Pancreas (tissue), 10 donors: ENCODE results near the gene IQCC. TPM values are rescaled to one million over a fixed set of nuclear protein-coding genes. Genes with fewer than 3 reads are reported as not detected.
A peak's percentile ranks its signal among the peaks of the same experiment; 100 is the strongest.

Experiments
- ATAC-seq, 4 donors: fragments of 200-7000 bp; cut with Tn5 transposase; one replicate each; pipeline versions ENCODE4 v1.8.0 to v1.9.1; 2020; ENCODE audit warnings: mild to moderate bottlenecking in 4 of 4, moderate library complexity in 4 of 4
- DNase-seq, 6 donors: peaks; one replicate each; pipeline ENCODE4 v3.0.0-alpha.2; 2020
- FAIRE-seq: peaks from 2 replicates; lab custom pipeline; 2012; peaks lifted over from hg19 to GRCh38; lab: Jason Lieb, UNC
- H3K27ac ChIP-seq, 4 donors: fragments of 200-600 bp; sonication (generic); 1 replicate in 3 of 4; 2 replicates in 1 of 4; pipeline versions ENCODE4 v1.5.0 to v1.8.0; 2020
- H3K27me3 ChIP-seq, 4 donors: fragments of 200-600 bp; one replicate each; pipeline ENCODE4 v1.8.0; 2021
- H3K36me3 ChIP-seq, 3 donors: fragments of 200-600 bp; sonication (generic) in 1 of 3; one replicate each; pipeline versions ENCODE4 v1.5.0 to v1.8.0; 2020 to 2021
- H3K4me1 ChIP-seq, 3 donors: fragments of 200-600 bp; one replicate each; pipeline ENCODE4 v1.8.0; 2021
- H3K4me3 ChIP-seq, 4 donors: fragments of 200-600 bp; sonication (generic) in 2 of 4; one replicate each; pipeline versions ENCODE4 v1.5.0 to v1.8.0; 2020 to 2021
- H3K9me3 ChIP-seq, 4 donors: fragments of 200-600 bp; one replicate each; pipeline ENCODE4 v1.8.0; 2021
- WGBS, 2 donors: extraction: QIAGEN DNeasy Blood & Tissue Kit; methylation state at CpG; one replicate each; pipeline ENCODE4 v1.1.7; 2013; 5-methylcytosine and 5-hydroxymethylcytosine counted together
- intact Hi-C, 3 donors: fragments of 100-400 bp; cut with DNase I; formaldehyde crosslinking; loops; one replicate each; pipeline versions ENCODE4 v1.11.1 to v1.14.2; 2022
- polyA plus RNA-seq, 2 donors: library from polyadenylated mRNA; stranded (reverse); fragments of 200-250 nt; gene quantifications; one replicate each; pipeline ENCODE4 v1.2.3, GENCODE V29; 2013
- total RNA-seq, 6 donors: library from RNA; stranded (reverse); fragmentation: NEBNext Ultra II Directional in 4 of 6; extraction: Animal tissue kit (Norgen Biotek cat#: 25700) in 4 of 6; gene quantifications; one replicate each; pipeline versions ENCODE4 v1.2.1 to v1.2.4, GENCODE V29; 2021 to 2023
- TF ChIP-seq, protein P1 (sequence below), 4 donors: fragments of 200-600 bp; sonication (generic) in 3 of 4; IDR thresholded peaks; one replicate each; pipeline versions ENCODE4 v1.5.0 to v1.8.0; 2021; ENCODE audit warnings: antibody characterized with exemption in 4 of 4
- donor health status: healthy with polysubstance abuse.
- donor health status: DM: no; HTN: no; CAD: no; lungs with moderate emphysema.
- donor health status: DM: no; HTN: no; CAD: no.
- donor health status: control.
- donor health status: control.
- donor health status: Bipolar disorder and iron deficiency.
- donor health status: DM: yes; HTN: yes; CAD: no.
- donor health status: DM: no; HTN: no; CAD: no.
- donor health status: DM: no; HTN: no; CAD: no.
- donor health status: DM: yes; HTN: yes; CAD: no.

Gene IQCC
- total and polyA plus RNA-seq, 8 donors = 1.1 to 5.5 (median 1.5) TPM

- Histone ChIP-seq H3K27ac (no peak overlapping the region), H3K9me3 (no peaks in the 10 kb centered on the region), H3K27me3 (no peaks in the 10 kb centered on the region), H3K36me3 (no peaks in the 10 kb centered on the region), H3K4me3 (no peak overlapping the region), H3K4me1 (peaks cover 0 to 10% (median 0%) of the 10 kb centered on the region in 3 donors)
- intact Hi-C loops = no loop called here
- 39 to 41% methylated on average over 7 of the region's 7 CpGs for WGBS, 2 donors
- TF ChIP-seq, protein P1, sequence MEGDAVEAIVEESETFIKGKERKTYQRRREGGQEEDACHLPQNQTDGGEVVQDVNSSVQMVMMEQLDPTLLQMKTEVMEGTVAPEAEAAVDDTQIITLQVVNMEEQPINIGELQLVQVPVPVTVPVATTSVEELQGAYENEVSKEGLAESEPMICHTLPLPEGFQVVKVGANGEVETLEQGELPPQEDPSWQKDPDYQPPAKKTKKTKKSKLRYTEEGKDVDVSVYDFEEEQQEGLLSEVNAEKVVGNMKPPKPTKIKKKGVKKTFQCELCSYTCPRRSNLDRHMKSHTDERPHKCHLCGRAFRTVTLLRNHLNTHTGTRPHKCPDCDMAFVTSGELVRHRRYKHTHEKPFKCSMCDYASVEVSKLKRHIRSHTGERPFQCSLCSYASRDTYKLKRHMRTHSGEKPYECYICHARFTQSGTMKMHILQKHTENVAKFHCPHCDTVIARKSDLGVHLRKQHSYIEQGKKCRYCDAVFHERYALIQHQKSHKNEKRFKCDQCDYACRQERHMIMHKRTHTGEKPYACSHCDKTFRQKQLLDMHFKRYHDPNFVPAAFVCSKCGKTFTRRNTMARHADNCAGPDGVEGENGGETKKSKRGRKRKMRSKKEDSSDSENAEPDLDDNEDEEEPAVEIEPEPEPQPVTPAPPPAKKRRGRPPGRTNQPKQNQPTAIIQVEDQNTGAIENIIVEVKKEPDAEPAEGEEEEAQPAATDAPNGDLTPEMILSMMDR (IDR thresholded peaks at IDR 0.05) = no peak
- FAIRE-seq (no peak), ATAC-seq (no peak), DNase-seq (no peak)
Measured at GRCh38 chr1:32242341-32242851, 36.9 kb downstream of the IQCC start.

- no peaks in the 10 kb centered on the region for H3K27me3 ChIP-seq
- 80 to 84% methylated on average over 3 of the region's 3 CpGs for WGBS, 2 donors
- peaks cover 0 to 6% (median 0%) of the 10 kb centered on the region in 3 donors for H3K4me1 ChIP-seq
- intact Hi-C loops = no loop called here
- peak within 1 kb of the TSS in 2 of 4 donors; percentile 24 to 41 for H3K27ac ChIP-seq
- DNase-seq (no peak), ATAC-seq (no peak), FAIRE-seq (no peak)
- TF ChIP-seq, protein P1 (IDR thresholded peaks at IDR 0.05) = no peak
- no peaks in the 10 kb centered on the region for H3K36me3 ChIP-seq
- H3K9me3 ChIP-seq = no peaks in the 10 kb centered on the region
- H3K4me3 ChIP-seq = no peak within 1 kb of the TSS
Measured at GRCh38 chr1:32246888-32247273, 41.4 kb downstream of the IQCC start, which contains the start of gene FAM167B. Gene FAM167B, plus strand, starts transcription at chr1:32247222. Its CDS starts 200 bp downstream, at chr1:32247422.

DNA sequence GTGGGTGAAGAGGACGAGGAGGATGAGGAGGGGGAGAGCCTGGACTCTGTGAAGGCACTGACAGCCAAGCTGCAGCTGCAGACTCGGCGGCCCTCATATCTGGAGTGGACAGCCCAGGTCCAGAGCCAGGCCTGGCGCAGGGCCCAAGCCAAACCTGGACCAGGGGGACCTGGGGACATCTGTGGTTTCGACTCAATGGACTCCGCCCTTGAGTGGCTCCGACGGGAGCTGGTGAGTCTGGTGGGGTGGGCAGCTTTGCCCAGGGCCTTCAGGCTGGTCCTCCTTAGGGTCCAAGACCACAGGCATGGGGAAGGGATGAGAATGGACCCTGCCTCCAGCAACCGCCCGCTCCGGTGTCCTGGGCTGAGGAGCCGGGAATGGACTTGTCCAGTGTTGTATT is 42.0 kb downstream of the IQCC start:
- 72 to 77% methylated on average over 11 to 12 of the region's 12 CpGs for WGBS, 2 donors

GRCh38 chr1:32247983-32248889 is 42.8 kb downstream of the IQCC start:
- TF ChIP-seq, protein P1 (IDR thresholded peaks at IDR 0.05) = peak; percentile 79 to 86 (median 82)
- H3K27ac ChIP-seq = peak overlapping the region in 1 of 4 donors; percentile 41
- no peaks in the 10 kb centered on the region for H3K27me3 ChIP-seq
- H3K4me1 ChIP-seq = peaks cover 0 to 5% (median 0%) of the 10 kb centered on the region in 3 donors
- peak overlapping the region in 1 of 4 donors; percentile 18 for H3K4me3 ChIP-seq
- ATAC-seq = peak; percentile 79 to 97 (median 89)
- WGBS, 2 donors = 9 to 10% methylated on average over 24 to 31 of the region's 31 CpGs
- H3K9me3 ChIP-seq = no peaks in the 10 kb centered on the region
- no peak for FAIRE-seq
- peak; percentile 74 to 96 (median 87) for DNase-seq
- intact Hi-C loops = no loop called here
- no peaks in the 10 kb centered on the region for H3K36me3 ChIP-seq

More for the DNA sequence above, 42.0 kb downstream of the IQCC start:
- no peak for ATAC-seq
- FAIRE-seq = no peak
- peak in 3 of 6 donors; percentile 58 to 70 (median 60) for DNase-seq
- TF ChIP-seq, protein P1 (IDR thresholded peaks at IDR 0.05) = no peak
- H3K27me3 ChIP-seq = no peaks in the 10 kb centered on the region
- no peak overlapping the region for H3K4me3 ChIP-seq
- peaks cover 0 to 5% (median 0%) of the 10 kb centered on the region in 3 donors for H3K4me1 ChIP-seq
- no peaks in the 10 kb centered on the region for H3K36me3 ChIP-seq
- H3K27ac ChIP-seq = peak overlapping the region in 2 of 4 donors; percentile 24 to 41
- no peaks in the 10 kb centered on the region for H3K9me3 ChIP-seq
- intact Hi-C loops = no loop called here
